Brain microvascular endothelial cell (primary cell): ENCODE results near the gene FRRS1L.
A peak's percentile ranks its signal among the peaks of the same experiment; 100 is the strongest.

Experiments
- DNase-seq: peaks from one replicate; pipeline ENCODE4 v3.0.0-alpha.2; 2020
- H3K27ac ChIP-seq: fragments of 250-450 bp; sonication (Bioruptor Pico); 2 replicates; pipeline ENCODE4 v1.5.1; 2020; ENCODE audit warnings: mild to moderate bottlenecking, moderate library complexity
- H3K27me3 ChIP-seq: fragments of 250-450 bp; sonication (Bioruptor Pico); replicated peaks from 2 replicates; pipeline ENCODE4 v1.5.1; 2020; ENCODE audit warnings: mild to moderate bottlenecking
- H3K36me3 ChIP-seq: fragments of 250-450 bp; sonication (Bioruptor Pico); replicated peaks from 2 replicates; pipeline ENCODE4 v1.5.1; 2020; ENCODE audit warnings: mild to moderate bottlenecking
- H3K4me3 ChIP-seq: 2 replicates; pipeline ENCODE4 v1.5.1; 2011; ENCODE audit warnings: low read depth, mild to moderate bottlenecking, control low read depth, low read length, moderate library complexity
- in situ Hi-C: cut with HindIII; loops from 2 replicates; pipeline ENCODE4 v1.10.0; 2017; ENCODE audit warnings: low sequenced_read_pairs, low pct_ligation_motif_present
- TF ChIP-seq, protein P1 (sequence below): IDR thresholded peaks from 2 replicates; pipeline ENCODE4 v1.5.1; 2011; ENCODE audit warnings: low read depth, mild to moderate bottlenecking, moderate library complexity, low read length, control low read depth, inconsistent platforms; ENCODE audit errors: missing control alignments

FRRS1L gene

DNA sequence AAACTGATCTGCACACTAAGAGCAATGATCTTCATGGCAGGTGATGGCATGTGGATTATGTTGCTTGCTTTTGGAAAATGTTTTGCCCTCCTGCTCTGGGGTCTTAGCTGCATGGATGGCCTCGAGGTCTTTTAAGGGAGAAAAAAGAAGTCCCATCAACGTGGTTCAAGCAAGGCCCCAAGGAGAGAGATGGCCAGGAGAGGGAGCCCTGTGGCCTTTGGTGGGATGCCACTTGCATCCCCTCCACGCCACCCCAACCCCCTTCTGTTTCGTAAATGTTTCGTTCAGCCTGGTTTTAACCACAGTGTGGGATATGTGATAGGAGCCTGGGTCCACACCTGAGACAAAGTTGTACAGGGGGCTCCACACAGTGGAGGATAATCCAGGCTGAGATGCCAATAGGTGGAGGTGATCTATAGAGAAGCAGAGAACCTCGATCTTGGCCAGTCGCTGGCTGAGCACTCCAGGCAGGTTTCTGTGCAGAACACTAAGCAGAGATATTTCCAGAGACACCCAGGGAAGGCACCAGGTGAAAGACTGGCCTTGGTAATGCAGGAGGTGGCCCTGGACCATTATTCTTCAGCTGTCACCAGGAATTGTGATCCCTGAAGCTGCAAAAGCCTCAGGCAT is 25.8 kb upstream of the FRRS1L start:
- in situ Hi-C loops, result no loop called here
- TF ChIP-seq, protein P1, sequence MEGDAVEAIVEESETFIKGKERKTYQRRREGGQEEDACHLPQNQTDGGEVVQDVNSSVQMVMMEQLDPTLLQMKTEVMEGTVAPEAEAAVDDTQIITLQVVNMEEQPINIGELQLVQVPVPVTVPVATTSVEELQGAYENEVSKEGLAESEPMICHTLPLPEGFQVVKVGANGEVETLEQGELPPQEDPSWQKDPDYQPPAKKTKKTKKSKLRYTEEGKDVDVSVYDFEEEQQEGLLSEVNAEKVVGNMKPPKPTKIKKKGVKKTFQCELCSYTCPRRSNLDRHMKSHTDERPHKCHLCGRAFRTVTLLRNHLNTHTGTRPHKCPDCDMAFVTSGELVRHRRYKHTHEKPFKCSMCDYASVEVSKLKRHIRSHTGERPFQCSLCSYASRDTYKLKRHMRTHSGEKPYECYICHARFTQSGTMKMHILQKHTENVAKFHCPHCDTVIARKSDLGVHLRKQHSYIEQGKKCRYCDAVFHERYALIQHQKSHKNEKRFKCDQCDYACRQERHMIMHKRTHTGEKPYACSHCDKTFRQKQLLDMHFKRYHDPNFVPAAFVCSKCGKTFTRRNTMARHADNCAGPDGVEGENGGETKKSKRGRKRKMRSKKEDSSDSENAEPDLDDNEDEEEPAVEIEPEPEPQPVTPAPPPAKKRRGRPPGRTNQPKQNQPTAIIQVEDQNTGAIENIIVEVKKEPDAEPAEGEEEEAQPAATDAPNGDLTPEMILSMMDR, result peak; percentile 69
- Histone ChIP-seq H3K27me3 (no peaks in the 10 kb centered on the region), H3K36me3 (no peaks in the 10 kb centered on the region), H3K4me3 (no peak overlapping the region), H3K27ac (no peak overlapping the region)
- DNase-seq, result no peak

DNA sequence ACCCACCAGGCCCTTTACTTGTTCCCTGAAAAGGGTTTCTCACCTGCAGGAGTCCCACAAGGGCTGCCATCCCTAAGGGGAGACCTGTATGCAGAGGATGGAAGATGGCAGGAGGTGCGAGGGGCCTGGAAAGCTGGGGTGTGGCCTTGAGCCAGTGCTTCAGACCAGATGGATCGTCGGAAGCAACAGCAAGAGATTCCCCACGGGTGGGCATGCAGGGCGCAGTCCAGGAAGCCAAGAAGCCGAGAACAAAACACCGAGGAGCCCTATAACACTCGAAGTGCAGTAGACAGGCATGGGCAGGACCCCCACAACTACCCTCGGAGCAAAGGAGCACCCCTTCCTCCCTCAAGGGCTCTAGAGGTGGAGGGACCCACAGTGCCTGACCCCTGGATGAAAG is 24.7 kb upstream of the FRRS1L start:
- in situ Hi-C loops, result no loop called here
- TF ChIP-seq, protein P1, result no peak
- DNase-seq, result no peak
- Histone ChIP-seq H3K36me3 (no peaks in the 10 kb centered on the region), H3K27me3 (no peaks in the 10 kb centered on the region), H3K4me3 (no peak overlapping the region), H3K27ac (no peak overlapping the region)

DNA sequence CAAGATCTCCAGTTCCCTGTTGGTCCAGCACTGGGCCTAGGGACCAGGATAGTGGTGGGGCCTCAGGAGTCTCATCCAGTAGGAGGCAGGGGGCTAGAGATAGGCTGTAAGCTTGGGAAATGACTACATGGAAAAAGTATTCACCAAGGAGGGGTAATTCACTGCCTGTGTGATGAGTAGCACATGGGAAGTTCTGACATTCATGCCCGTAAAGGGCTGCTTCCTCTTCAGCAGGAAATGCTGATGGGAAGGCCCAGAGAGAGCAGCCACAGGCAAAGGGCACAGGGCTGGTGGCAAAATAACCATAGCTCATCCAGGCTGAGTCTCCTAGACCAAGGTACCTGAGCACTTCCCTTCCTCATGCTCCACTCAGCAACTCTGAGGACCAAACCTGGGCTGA is 23.1 kb upstream of the FRRS1L start:
- peak; percentile 10 for DNase-seq
- Histone ChIP-seq H3K4me3 (no peak overlapping the region), H3K36me3 (no peaks in the 10 kb centered on the region), H3K27me3 (no peaks in the 10 kb centered on the region), H3K27ac (no peak overlapping the region)
- in situ Hi-C loops, result no loop called here
- TF ChIP-seq, protein P1, result no peak

DNA sequence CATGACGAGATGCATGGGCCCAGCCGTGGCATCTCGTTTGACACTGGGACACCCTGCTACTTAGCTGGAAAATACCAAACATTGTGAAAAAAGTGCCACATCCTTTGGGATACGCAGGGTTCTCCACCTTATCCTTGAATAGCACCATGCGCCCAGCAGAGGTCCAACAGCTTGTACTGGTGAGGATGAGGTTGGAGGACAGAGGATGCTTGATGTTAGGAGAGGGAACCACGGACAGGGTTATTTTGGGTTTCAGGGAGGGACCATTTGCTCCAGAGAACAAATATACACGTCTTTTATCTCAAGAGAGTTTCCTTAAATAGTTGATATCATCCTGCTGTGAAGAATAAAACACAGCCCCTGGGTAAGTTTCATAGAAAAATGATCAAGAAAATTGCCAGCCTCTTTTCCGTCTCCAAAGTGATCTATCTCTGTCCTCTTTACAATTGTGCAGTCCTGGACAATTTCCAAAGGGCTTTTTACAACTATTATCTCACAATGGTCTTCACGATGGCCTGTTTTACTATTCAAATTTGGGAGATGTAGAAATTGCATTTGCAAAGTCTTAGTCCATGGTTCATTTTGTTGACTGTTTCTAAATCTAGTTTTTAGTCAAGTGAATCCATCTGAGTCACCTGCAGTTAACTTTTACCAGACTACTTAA is 19.9 kb upstream of the FRRS1L start:
- TF ChIP-seq, protein P1, result no peak
- in situ Hi-C loops, result no loop called here
- Histone ChIP-seq H3K4me3 (no peak overlapping the region), H3K36me3 (no peaks in the 10 kb centered on the region), H3K27ac (no peak overlapping the region), H3K27me3 (no peaks in the 10 kb centered on the region)
- DNase-seq, result no peak

DNA sequence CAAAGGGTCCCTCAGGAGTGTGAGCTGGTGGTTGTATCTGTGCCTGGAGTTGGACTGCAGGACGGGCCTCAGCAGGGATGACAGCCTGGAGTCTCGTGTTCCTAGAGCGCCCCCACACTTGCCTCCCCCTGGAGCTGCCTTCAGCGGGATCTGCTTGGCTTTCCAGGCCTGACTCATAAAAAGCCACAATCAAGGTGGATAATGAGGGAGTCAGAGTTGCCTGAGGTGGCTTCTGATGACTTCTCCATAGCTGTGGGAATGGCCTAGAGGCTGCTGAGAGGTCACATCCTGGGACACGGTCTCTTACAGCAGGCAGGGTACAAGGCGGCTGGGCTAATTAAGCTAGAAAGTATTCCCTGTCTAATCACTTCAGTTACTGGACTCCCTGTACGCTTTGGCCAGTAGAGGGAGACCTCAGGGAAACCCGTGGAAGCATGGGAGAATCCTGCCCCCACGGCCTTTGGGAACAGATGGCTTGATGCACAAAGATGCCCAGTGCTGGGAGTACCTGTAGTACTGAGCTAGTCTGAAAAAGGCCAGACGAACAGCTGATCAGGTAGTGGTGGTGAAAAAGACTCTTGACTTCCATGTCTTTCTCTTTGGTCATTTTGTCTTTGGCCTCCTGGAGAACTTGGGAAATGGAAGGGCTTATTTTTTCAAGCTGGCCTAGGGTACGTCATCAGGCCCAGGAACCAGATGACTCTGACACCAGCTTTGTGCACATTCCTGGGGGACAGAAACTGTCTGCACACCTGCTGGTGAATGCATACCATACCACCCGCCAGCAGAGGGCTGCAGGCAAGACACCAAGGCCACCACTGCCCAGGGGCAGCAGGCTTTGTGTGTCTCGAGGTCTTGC is 16.1 kb upstream of the FRRS1L start:
- Histone ChIP-seq H3K27me3 (no peaks in the 10 kb centered on the region), H3K4me3 (no peak overlapping the region), H3K36me3 (no peaks in the 10 kb centered on the region), H3K27ac (no peak overlapping the region)
- TF ChIP-seq, protein P1, result peak; percentile 79
- in situ Hi-C loops, result no loop called here
- peak; percentile 15 for DNase-seq
